NOMO-1 treated with dmso at 0.1 percent for 144 hours (cell line): ENCODE results near the gene EXOSC6.
"Not testable (repeated sequence)": the region's sequence is repeated elsewhere in the genome, so short reads cannot be mapped to it uniquely, and the experiment has no call there.

Experiments used
- DNase-seq: peaks from one replicate; lab custom pipeline; 2025; ENCODE audit not compliant: unreplicated experiment; lab: John Stamatoyannopoulos, UW

EXOSC6 gene

DNA sequence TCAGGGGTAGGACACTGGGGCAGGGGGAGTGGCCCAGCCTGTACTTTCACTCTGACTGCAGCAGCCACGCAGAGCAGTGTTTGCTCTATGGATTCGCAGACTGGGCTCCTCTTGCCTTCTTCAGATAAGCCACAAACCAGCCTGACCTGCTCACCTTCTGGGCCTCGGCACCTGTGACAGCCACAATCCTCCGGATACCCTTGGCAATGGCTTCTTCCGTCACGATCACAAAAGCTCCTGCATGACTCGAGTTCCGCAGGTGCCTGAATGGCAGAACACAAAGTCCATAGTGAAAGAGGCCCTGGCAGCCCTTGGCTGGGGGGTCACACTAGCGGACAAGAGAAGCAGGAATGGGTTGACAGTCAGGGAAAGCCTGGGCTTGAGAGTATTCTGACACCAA is 3.8 kb upstream of the EXOSC6 start:
- DNase-seq, result no peak

DNA sequence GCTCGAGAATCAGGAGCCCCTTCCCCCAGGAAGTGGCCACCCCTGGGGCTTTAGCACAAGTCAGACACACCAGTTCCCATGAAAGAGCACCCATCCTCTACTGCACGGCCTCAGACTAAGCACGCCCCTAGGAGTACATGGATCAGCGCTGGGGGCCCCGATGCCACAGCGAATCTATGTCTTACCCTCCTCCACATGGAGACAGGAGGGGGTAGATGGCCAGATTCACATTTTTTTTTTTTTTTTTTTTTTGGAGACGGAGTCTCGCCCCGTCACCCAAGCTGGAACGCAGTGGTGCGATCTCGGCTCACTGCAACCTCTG is 3.2 kb upstream of the EXOSC6 start:
- DNase-seq, result no peak

DNA sequence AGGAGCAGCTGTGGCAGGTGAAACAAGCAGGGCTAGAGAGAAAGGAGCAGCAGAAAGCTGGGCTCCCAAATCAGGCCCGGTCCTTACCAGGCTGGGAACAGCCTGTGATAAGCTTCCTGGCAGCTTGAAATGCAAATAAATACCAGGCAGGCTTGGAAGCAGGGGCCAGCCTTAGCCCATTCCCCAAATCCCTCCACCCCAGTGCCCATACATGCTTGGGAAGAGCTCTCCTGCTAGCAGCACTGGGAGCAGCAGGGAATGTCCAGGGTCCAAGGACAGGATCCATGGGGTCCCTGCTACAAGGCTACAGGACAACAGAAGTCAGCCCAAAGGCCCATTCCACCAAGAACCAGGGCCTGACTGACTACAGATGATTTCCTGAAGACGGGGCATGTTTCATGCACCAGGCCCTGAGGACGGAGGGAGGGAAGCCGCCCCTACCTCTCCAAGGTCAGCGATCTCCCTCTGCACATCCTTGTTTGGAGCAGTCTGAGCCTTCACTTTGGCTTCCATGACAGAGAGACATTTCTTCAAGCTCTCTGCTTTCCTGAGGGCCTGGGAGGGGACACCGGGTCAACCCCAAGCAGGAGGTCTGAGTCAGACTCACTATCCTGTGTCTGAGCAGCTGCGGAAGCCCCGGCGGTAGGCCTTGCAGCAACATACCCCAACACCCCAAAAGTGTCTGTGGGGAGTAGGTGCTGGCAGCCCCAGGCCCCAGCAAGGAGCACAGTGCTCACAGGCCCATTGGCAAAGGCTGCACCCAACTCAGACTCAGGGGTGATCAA is 2.6 kb upstream of the EXOSC6 start:
- DNase-seq, result no peak

DNA sequence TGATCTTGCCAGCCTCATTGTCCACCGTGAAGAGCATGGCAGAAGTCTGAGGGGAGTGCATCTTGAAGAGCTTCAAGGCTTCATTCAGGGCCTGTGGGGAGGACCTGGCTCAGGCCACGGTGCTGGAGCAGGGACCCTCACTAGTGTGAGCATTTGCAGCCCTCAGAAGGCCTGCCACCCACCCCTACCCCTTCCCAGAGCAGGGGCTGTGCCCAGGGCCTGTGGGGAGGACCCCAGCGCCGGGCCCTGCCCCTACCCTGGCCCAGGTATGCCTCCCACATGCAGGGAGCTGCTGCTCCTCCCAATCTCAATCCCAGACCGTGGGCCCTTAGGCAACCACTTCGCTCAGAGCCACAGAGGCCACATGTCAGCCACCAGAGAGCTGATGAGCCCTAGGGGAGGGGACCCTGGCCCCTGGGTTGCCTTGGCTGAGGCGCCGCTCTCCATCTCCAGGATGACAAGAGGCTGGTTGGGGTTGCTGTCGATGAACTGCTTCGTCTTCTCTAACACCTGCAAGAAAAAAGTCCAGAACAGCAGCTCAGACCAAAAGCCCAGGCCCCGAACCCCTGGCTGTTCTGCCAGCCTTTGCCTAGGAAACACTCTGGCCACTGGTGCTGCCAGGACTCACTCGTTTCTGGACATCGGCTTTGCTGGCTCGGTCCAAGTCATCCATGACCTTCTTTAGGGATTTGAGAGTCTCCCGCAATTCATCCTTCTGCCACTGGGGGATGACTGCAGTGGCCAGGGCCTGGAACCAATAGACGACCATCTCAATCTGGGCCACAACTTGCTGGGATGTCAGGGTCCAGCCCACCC is 1.8 kb upstream of the EXOSC6 start:
- no peak for DNase-seq

DNA sequence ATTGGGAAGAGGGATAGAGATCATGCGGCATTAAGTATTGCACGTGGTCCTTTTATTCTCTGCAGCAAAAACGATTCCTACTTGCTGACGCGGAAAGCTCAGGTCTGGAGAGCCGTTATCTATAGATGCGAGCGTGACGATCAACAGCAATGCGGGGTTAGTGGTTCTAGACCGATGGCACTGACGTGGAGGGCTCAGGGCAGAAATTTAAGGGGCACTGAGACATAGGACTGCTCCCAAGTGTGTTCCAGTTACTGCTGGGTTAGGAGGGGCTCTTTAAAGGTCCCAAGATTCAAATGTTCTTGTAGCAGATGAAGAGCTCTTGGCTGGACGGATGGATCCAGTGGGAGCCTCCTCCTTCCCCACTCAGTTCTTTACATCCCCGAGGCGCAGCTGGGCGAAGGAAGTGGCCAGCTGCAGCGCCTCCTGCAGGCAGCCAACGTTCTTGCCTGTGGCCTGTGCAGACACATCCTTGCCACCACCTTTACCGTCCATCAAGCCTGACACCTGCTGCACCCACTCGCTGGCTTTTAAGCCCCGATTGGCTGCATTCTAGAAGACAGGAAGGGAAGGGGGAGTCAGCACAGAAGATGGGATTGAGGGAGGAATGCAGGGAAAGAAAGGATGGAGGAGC is 732 bp upstream of the EXOSC6 start:
- no peak for DNase-seq

DNA sequence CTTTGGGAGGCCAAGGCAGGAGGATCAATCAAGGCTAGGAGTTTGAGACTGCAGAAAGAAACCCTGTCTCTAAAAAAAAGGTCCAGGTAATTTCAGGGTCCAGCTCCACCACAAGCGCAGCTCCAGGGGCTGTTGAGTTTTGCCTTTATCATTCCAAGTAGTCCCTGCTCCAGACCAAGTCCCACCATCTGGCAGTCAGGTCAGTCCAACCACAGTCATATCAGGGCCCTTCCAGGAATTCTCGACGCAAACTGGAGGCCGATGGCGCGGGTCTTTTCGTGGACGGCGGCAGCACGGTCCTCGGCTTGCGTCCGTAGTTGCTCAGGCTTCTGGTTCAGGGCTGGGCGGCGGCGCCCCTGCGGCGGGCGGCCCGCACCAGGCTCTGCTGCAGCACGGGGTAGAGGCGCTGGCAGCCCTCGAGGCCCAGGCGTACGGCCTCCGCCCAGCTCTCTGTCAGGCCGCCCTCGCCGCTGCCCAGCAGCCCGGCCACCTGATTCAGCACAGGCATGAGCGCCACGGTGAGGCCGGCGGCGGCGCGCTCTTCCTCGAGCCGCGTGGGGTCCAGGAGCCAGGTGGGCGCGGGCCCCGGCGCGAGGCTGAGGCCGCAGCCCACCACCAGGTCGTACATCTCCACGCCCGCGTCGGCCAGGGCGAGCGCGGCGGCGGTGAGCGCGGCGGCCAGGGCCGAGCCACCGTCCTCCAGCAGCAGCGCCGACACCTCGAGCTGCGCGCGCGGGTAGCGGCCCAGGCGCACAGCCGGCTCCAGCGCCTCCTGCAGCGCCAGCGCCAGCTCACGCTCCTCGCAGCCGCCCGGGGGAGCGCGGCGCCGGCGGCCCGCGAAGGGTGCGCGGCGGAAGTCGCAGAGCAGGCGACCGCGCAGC is 752 bp downstream of the EXOSC6 start:
- DNase-seq, result no peak

DNA sequence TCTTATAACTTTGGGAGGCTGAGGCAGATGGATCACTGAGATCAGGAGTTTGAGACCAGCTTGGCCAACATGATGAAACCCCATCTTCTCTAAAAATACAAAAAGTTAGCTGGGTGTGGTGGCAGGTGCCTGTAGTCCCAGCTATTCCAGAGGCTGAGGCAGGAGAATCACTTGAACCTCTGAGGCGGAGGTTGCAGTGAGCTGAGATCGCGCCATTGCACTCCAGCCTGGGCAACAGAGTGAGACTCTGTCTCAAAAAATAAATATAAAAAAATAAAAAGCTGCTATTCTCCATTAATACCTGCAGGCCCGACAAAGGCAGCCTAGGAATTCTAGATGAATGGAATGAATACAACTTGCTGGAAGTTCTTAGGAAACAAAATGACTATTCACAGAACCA is 2.0 kb downstream of the EXOSC6 start:
- not testable (repeated sequence) for DNase-seq

DNA sequence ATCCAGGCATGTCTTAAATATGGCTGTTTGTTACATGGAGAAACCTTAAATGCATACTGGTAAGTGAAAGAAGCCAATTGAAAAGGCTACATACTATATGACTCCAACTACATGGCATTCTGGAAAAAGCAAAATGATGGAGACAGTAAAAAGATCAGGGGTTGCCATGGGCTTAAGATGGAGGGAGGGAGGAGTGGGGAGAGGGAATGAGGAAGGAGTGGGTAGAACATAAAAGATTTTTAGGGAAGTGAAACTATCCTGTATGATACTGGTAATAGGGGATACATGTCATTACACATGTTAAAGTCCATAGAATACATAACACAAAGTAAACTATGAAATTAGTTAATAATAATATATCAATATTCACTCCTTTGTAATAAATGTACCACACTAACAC is 13.0 kb downstream of the EXOSC6 start:
- peak; percentile 27 for DNase-seq

DNA sequence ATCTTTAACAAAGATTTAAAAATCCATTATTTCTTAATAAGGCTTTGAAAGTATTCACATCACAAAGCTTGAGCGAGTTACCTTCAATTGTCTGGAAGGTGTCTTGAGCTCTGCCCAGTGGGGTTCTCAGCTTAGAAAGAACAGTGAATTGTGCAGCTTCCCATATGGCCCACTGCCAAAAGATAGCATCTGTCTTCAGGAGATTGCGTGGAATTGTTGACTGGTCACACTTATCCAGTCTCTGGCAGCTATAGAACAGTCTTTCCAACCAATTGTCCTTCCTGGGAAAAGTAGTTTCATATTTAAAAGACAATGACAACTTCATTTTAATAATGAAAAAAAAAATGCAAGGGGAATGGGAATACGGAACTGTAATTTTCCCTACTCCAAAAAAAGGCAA is 19.9 kb downstream of the EXOSC6 start:
- not testable (repeated sequence) for DNase-seq

DNA sequence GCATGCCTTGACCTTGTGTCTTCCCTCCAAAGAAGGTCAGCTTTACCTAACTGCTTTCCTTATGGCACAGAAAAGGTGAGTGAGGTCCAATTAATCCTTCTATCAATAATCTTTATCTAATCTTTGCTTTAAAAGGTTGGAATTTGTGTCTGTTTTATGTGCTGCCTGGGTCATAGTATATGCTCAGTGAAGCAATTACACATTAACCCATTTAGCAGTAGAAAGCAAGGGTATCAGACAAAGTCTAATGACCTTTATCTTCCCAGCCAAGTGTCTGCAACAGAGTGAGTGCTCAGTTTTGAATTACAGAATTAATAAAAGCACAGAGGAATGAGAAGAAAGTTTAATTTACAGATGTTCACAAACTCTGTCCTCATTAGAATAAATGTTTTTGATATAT is 25.7 kb downstream of the EXOSC6 start:
- not testable (repeated sequence) for DNase-seq

DNA sequence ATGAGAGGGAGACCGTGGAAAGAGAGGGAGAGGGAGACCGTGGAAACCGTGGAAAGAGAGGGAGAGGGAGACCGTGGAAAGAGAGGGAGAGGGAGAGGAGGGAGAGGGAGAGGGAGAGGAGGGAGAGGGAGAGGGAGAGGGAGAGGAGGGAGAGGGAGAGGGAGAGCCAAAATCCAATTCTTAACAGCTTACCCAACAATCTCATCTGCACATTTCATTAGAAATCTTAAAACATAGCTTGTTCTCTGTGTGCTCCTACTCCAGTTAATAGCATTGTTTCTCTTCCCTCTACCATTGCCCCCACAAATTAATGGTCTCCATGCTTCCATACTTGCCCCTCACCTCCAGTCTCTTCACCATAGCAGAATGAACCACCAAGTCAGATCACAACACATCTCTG is 26.3 kb downstream of the EXOSC6 start:
- not testable (repeated sequence) for DNase-seq

DNA sequence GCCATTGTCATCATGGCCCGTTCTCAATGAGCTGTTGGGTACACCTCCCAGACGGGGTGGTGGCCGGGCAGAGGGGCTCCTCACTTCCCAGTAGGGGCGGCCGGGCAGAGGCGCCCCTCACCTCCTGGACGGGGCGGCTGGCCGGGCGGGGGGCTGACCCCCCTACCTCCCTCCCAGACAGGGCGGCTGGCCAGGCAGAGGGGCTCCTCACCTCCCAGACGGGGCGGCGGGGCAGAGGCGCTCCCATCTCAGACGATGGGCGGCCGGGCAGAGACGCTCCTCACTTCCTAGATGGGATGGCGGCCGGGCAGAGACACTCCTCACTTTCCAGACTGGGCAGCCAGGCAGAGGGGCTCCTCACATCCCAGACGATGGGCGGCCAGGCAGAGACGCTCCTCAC is 27.1 kb downstream of the EXOSC6 start:
- DNase-seq, result not testable (repeated sequence)

DNA sequence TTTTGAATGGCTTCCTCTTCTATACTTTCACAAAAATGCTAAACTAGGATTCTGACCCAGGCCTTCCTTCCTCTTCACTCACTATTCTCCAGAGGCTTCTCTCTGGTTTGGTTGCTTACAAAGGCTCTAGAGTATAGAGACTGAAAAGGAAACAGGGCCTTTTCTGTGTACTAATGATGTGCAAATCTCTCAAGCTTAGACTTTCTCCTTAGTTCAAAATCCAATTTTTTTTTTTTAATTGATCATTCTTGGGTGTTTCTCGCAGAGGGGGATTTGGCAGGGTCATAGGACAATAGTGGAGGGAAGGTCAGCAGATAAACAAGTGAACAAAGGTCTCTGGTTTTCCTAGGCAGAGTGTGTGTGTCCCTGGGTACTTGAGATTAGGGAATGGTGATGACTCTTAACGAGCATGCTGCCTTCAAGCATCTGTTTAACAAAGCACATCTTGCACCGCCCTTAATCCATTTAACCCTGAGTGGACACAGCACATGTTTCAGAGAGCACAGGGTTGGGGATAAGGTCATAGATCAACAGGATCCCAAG is 27.7 kb downstream of the EXOSC6 start:
- DNase-seq, result not testable (repeated sequence)

DNA sequence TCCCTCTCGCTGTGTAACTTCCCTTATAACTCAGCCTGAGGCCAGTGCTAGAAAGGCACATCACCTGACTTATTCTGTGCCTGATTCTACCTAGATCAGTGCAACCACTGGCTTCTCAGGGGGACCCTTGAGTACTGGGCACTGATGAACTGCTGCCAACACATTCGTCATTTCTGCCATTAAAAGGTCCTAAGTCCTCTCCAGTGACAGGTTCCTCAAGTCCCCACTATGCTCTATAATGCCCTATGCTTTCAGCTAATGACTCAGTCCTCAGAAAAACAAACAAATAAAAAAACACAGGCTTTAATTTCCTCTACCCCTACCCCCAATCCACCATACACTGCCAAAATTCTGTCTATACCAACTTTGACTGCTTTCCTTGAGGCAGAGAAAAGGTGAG is 28.5 kb downstream of the EXOSC6 start:
- DNase-seq, result not testable (repeated sequence)

DNA sequence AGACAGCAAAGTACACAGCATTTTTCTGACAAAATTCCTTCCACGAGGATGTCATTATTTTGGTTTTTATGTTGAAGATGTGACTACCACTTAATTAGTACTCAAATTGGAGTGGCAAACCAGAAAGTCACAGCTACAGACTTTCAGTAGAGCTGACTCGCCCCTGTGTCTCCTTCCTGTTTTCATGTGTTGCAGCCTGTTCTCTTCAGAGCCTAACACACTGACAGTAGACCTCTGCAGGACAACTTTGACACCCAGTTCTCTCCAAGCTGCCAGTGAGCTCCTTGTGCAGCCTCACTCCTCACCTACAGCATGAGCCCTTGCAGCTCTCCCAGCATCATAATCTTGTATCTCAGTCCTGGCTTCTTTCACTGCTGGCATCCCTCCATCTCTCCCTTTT is 29.2 kb downstream of the EXOSC6 start:
- not testable (repeated sequence) for DNase-seq

DNA sequence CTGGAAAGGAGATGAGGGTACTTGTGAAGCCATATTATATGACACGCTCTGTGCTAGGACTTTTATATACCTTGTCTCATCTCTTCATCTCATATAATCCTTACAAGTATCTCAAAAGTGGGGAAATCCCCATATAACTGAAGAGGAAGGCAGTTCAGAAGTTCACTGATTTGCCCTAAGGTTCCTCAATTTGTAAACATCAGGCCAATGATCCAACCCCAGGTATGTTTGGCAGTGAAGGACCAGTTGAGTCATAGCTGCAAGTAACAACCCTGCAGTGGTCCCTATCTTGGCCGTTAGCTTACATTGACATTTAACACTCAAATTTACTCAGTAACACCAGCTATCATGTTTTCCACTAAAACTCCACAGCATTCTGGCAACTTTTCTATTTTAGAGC is 33.2 kb downstream of the EXOSC6 start:
- not testable (repeated sequence) for DNase-seq

DNA sequence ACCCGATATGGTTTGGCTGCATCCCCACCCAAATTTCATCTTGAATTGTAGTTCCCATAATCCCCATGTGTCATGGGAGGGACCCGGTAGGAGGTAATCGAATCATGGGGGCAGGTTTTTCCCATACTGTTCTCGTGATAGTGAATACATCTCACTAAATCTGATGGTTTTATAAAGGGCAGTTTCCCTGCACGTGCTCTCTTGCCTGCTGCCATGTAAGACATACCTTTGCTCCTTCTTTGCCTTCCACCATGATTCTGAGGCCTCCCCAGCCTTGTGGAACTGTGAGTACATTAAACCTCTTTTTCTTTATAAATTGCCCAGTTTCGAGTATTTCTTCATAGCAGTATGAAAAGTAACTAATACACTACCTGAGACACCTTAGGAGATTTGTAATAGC is 45.4 kb downstream of the EXOSC6 start:
- not testable (repeated sequence) for DNase-seq

DNA sequence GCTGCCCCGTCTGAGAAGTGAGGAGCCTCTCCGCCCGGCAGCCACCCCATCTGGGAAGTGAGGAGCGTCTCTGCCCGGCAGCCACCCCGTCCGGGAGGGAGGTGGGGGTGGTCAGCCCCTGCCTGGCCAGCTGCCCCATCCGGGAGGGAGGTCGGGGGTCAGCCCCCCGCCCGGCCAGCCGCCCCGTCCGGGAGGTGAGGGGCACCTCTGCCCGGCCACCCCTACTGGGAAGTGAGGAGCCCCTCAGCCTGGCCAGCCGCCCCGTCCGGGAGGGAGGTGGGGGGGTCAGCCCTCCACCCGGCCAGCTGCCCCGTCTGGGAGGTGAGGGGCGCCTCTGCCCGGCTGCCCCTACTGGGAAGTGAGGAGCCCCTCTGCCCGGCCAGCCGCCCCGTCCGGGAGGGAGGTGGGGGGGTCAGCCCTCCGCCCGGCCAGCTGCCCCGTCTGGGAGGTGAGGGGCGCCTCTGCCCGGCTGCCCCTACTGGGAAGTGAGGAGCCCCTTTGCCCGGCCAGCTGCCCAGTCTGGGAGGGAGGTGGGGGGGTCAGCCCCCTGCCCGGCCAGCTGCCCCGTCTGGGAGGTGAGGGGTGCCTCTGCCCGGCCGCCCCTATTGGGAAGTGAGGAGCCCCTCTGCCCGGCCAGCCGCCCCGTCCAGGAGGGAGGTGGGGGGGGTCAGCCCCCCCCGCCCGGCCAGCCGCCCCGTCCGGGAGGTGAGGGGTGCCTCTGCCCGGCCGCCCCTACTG is 46.9 kb downstream of the EXOSC6 start:
- DNase-seq, result not testable (repeated sequence)

DNA sequence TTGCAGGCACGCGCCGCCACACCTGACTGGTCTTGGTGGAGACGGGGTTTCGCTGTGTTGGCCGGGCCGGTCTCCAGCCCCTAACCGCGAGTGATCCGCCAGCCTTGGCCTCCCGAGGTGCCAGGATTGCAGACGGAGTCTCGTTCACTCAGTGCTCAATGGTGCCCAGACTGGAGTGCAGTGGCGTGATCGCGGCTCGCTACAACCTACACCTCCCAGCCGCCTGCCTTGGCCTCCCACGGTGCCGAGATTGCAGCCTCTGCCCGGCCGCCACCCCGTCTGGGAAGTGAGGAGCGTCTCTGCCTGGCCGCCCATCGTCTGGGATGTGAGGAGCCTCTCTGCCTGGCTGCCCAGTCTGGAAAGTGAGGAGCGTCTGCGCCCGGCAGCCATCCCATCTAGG is 47.7 kb downstream of the EXOSC6 start:
- DNase-seq, result not testable (repeated sequence)

DNA sequence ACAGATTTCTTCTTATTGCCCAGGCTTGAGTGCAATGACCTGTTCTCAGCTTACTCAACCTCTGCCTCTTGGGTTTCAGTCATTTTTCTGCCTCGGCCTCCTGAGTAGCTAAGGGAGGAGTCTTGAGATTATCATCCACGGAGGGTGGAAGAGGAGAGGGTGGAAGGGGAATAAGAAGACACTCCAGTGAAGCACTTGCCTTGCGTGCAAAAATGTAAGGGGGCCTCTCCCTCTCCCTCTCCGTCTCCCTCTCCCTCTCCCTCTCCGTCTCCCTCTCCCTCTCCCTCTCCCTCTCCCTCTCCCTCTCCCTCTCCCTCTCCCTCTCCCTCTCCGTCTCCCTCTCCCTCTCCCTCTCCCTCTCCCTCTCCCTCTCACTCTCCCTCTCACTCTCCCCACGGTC is 48.2 kb downstream of the EXOSC6 start:
- not testable (repeated sequence) for DNase-seq
